ENCODE results near the gene SLN.

SLN gene

GRCh38 chr11:107676336-107677057, 35.4 kb downstream of the SLN start:
- H3K36me3 ChIP-seq (replicated peaks; ENCODE audit: insufficient read depth, low read length): no peaks in the 10 kb centered on the region
- DNase-seq: peak; percentile 48
- H3F3A ChIP-seq (ENCODE audit: insufficient read depth, low read length): peaks cover 4% of the 10 kb centered on the region; the same call in 1 of the 2 replicates
- no peaks in the 10 kb centered on the region for H3K27me3 ChIP-seq (replicated peaks; ENCODE audit: insufficient read depth, low read length)
- peak overlapping the region; percentile 79 for H3K4me2 ChIP-seq (ENCODE audit: low read depth, low read length)
- no peaks in the 10 kb centered on the region for H3K79me2 ChIP-seq (ENCODE audit: low read length)
- H3K27ac ChIP-seq (ENCODE audit: low read length): peak overlapping the region; percentile 15; the same call in 1 of the 2 replicates
- H3K9me3 ChIP-seq (replicated peaks; ENCODE audit: insufficient read depth, low read length): no peaks in the 10 kb centered on the region
- H4K20me1 ChIP-seq (ENCODE audit: insufficient read depth, low read length): no peaks in the 10 kb centered on the region
- peaks cover 6% of the 10 kb centered on the region; the same call in 1 of the 2 replicates for H3K4me1 ChIP-seq (ENCODE audit: low read length)
- peak overlapping the region; percentile 77 for H2AFZ ChIP-seq (ENCODE audit: low read length)
- H3K9ac ChIP-seq (ENCODE audit: low read length): peak overlapping the region; percentile 25; the same call in 1 of the 2 replicates
- no peaks in the 10 kb centered on the region for H3K9me2 ChIP-seq (replicated peaks; ENCODE audit: insufficient read depth, low read length)
- TF ChIP-seq CTCF (IDR thresholded peaks at IDR 0.05; ENCODE audit: low read length) (no peak), EZH2phosphoT487 (IDR thresholded peaks at IDR 0.05; ENCODE audit: low read length) (no peak), EZH2 (optimal IDR thresholded peaks at IDR 0.05; ENCODE audit: low read depth, low read length) (no peak)
- peak overlapping the region; percentile 53 for H3K4me3 ChIP-seq (ENCODE audit: low read length)

GRCh38 chr11:107675902-107676301, 36.0 kb downstream of the SLN start:
- Histone ChIP-seq H3K9me3 (replicated peaks; ENCODE audit: insufficient read depth, low read length) (no peaks in the 10 kb centered on the region), H3K27ac (ENCODE audit: low read length) (peak overlapping the region; percentile 15; the same call in 1 of the 2 replicates), H3K27me3 (replicated peaks; ENCODE audit: insufficient read depth, low read length) (no peaks in the 10 kb centered on the region), H3K79me2 (ENCODE audit: low read length) (no peaks in the 10 kb centered on the region), H3K4me2 (ENCODE audit: low read depth, low read length) (peak overlapping the region; percentile 79), H3K4me3 (ENCODE audit: low read length) (peak overlapping the region; percentile 53), H3F3A (ENCODE audit: insufficient read depth, low read length) (peaks cover 4% of the 10 kb centered on the region; the same call in 1 of the 2 replicates), H4K20me1 (ENCODE audit: insufficient read depth, low read length) (no peaks in the 10 kb centered on the region), H3K9ac (ENCODE audit: low read length) (peak overlapping the region; percentile 25; the same call in 1 of the 2 replicates), H3K36me3 (replicated peaks; ENCODE audit: insufficient read depth, low read length) (no peaks in the 10 kb centered on the region), H3K4me1 (ENCODE audit: low read length) (peaks cover 6% of the 10 kb centered on the region; the same call in 1 of the 2 replicates), H3K9me2 (replicated peaks; ENCODE audit: insufficient read depth, low read length) (no peaks in the 10 kb centered on the region), H2AFZ (ENCODE audit: low read length) (peak overlapping the region; percentile 77)
- TF ChIP-seq EZH2 (optimal IDR thresholded peaks at IDR 0.05; ENCODE audit: low read depth, low read length) (no peak), EZH2phosphoT487 (IDR thresholded peaks at IDR 0.05; ENCODE audit: low read length) (no peak), CTCF (IDR thresholded peaks at IDR 0.05; ENCODE audit: low read length) (no peak)
- peak; percentile 49 for DNase-seq

- Histone ChIP-seq H3K9me3 (replicated peaks; ENCODE audit: insufficient read depth, low read length) (no peaks in the 10 kb centered on the region), H3K9me2 (replicated peaks; ENCODE audit: insufficient read depth, low read length) (no peaks in the 10 kb centered on the region), H3F3A (ENCODE audit: insufficient read depth, low read length) (no peaks in the 10 kb centered on the region), H4K20me1 (ENCODE audit: insufficient read depth, low read length) (no peaks in the 10 kb centered on the region), H3K9ac (ENCODE audit: low read length) (no peak overlapping the region), H3K36me3 (replicated peaks; ENCODE audit: insufficient read depth, low read length) (no peaks in the 10 kb centered on the region), H3K4me1 (ENCODE audit: low read length) (no peaks in the 10 kb centered on the region), H3K4me2 (ENCODE audit: low read depth, low read length) (no peak overlapping the region), H3K79me2 (ENCODE audit: low read length) (no peaks in the 10 kb centered on the region), H3K27ac (ENCODE audit: low read length) (no peak overlapping the region), H2AFZ (ENCODE audit: low read length) (no peak overlapping the region), H3K27me3 (replicated peaks; ENCODE audit: insufficient read depth, low read length) (no peaks in the 10 kb centered on the region), H3K4me3 (ENCODE audit: low read length) (no peak overlapping the region)
- DNase-seq: no peak
- TF ChIP-seq EZH2phosphoT487 (IDR thresholded peaks at IDR 0.05; ENCODE audit: low read length) (no peak), CTCF (IDR thresholded peaks at IDR 0.05; ENCODE audit: low read length) (no peak), EZH2 (optimal IDR thresholded peaks at IDR 0.05; ENCODE audit: low read depth, low read length) (no peak)
These were observed 41.8 kb downstream of the SLN start for GRCh38 chr11:107669893-107670601.

Data from MM.1S (cell line).